GM13977 (cell line): ENCODE measurements around the gene NUP98.

Source experiments
- DNase-seq: peaks from one replicate; pipeline ENCODE4 v3.0.0; 2012; ENCODE audit warnings: low spot score
- in situ Hi-C: fragments of 300-500 bp; cut with MboI; formaldehyde crosslinking; loops from one replicate; pipeline ENCODE4 v1.12.0; 2022; ENCODE audit warnings: low sequenced_read_pairs, low pct_unique_long_range_greater_than_20kb, mixed read lengths, inconsistent platforms; ENCODE audit not compliant: unreplicated experiment
- TF ChIP-seq, protein P1 (sequence below): IDR thresholded peaks from 2 replicates; pipeline ENCODE4 v1.5.1; 2012; ENCODE audit warnings: mild to moderate bottlenecking, control low read depth; ENCODE audit not compliant: insufficient read depth; ENCODE audit errors: extremely low read depth, missing control alignments

NUP98 gene

DNA sequence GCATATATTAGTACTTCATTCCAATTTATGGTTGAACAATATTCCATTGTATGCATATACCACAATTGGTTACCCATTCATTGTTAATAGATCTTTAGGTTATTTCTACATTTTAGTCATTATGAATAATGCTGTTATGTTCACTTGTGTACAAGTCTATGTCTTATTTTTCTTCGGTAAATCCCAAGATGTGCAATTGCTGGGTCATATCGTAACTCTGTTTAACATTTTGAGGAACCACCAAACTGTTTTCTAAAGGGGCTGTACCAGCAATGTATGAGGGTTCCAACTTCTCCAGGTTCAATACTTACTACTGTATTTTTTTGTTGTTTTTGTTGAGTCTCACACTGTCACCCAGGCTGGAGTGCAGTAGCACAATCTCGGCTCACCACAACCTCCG is 33.1 kb downstream of the NUP98 start:
- TF ChIP-seq, protein P1, sequence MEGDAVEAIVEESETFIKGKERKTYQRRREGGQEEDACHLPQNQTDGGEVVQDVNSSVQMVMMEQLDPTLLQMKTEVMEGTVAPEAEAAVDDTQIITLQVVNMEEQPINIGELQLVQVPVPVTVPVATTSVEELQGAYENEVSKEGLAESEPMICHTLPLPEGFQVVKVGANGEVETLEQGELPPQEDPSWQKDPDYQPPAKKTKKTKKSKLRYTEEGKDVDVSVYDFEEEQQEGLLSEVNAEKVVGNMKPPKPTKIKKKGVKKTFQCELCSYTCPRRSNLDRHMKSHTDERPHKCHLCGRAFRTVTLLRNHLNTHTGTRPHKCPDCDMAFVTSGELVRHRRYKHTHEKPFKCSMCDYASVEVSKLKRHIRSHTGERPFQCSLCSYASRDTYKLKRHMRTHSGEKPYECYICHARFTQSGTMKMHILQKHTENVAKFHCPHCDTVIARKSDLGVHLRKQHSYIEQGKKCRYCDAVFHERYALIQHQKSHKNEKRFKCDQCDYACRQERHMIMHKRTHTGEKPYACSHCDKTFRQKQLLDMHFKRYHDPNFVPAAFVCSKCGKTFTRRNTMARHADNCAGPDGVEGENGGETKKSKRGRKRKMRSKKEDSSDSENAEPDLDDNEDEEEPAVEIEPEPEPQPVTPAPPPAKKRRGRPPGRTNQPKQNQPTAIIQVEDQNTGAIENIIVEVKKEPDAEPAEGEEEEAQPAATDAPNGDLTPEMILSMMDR: no peak
- DNase-seq: no peak
- in situ Hi-C loops: no loop called here

- DNase-seq: no peak
- TF ChIP-seq, protein P1: no peak
- in situ Hi-C loops: no loop called here
These were observed 42.2 kb downstream of the NUP98 start for GRCh38 chr11:3755151-3755550.

GRCh38 chr11:3753110-3753509 is 44.2 kb downstream of the NUP98 start:
- TF ChIP-seq, protein P1: no peak
- DNase-seq: no peak
- in situ Hi-C loops: no loop called here

- TF ChIP-seq, protein P1: no peak
- in situ Hi-C loops: no loop called here
- no peak for DNase-seq
These were observed 49.6 kb downstream of the NUP98 start for GRCh38 chr11:3747704-3748103.

DNA sequence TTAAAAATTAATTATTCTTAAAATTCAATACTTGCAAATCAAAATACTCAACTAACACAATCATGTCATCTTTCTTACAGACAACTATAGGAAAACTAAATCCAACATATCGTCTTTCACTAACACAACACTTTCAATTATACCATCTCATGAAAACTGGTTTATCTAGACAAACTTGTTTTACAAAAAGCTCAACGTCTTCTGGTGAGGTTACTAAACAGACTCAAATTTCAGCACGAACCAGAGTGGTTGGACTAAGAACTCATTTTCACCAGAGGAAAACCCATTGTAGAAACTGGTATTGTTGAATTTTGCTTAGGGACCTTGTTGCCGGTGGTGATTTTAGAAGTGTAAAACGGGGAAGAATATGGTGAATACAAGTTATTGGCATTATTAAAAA is 52.2 kb downstream of the NUP98 start:
- in situ Hi-C loops: no loop called here

DNA sequence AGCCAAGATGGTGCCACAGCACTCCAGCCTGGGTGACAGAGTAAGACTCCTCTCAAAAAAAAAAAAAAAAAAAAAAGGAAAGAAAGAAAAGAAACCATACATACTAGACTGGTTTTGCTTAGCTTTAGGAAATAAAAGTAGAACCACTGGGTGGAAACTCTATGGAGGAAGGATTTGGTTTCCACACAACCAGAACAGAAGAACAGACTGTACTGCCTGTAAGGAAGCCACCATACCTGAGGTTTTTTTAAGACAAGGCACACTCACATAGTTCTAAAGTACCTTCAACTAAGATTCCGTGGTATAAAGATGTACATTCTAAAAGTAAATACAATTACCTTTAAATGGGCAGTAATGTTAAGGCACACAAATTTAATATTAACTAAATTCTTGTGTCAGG is 58.6 kb downstream of the NUP98 start:
- TF ChIP-seq, protein P1: no peak
- in situ Hi-C loops: no loop called here
- no peak for DNase-seq

More for the DNA sequence above, 52.2 kb downstream of the NUP98 start:
- TF ChIP-seq, protein P1: no peak
- DNase-seq: no peak

DNA sequence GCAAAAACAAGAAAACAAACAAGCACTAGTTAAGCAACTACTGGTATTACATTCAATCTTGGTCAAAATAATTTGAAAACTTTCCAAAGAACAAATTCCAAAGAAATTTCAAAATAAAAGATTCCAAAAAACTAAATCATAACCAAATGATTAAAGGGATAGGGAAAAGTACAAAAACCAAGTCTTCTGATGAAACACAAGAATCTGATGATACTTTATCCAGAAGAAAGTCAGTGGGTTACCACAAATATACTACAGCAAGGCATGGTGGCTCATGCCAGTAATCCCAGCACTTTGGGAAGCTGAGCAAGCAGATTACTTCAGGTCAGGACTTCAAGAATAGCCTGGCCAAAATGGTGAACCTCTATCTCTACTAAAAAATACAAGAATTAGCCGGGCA is 59.1 kb downstream of the NUP98 start:
- TF ChIP-seq, protein P1: no peak
- no peak for DNase-seq
- in situ Hi-C loops: no loop called here
